PC-9 (cell line): ENCODE data around the gene LUZP1. TPM values are rescaled to one million over a fixed set of nuclear protein-coding genes. Genes with fewer than 3 reads are reported as not detected.

Source experiments
- BruUV-seq: library from RNA; stranded (reverse); fragments of 400-500 nt; replicated peaks from 2 replicates; lab custom pipeline; 2021; lab: Mats Ljungman, UMichigan
- CTCF ChIA-PET: fragments of 300-600 bp; sonication (Branson Sonifier 250); formaldehyde crosslinking; loops from one replicate; lab custom pipeline; 2022; ENCODE audit warnings: antibody characterized with exemption; lab: Charles Lee
- POLR2A ChIA-PET: fragments of 300-600 bp; sonication (Branson Sonifier 250); formaldehyde crosslinking; loops from one replicate; lab custom pipeline; 2022; ENCODE audit warnings: antibody characterized with exemption; ENCODE audit not compliant: unreplicated experiment; lab: Charles Lee
- DNase-seq, 2 experiments: peaks; one replicate each; pipeline versions ENCODE4 v3.0.0 to v3.0.0-alpha.2; 2015 to 2022; ENCODE audit warnings: mixed read lengths in 1 of 2
- H2AFZ ChIP-seq: fragments of 200-600 bp; sonication (generic); 2 replicates; pipeline ENCODE4 v1.8.1; 2017; ENCODE audit warnings: antibody characterized with exemption
- H3F3A ChIP-seq: fragments of 200-600 bp; sonication (generic); 2 replicates; pipeline ENCODE4 v1.8.1; 2017; ENCODE audit warnings: antibody characterized with exemption, mild to moderate bottlenecking, low read depth; ENCODE audit not compliant: insufficient read depth
- H3K27ac ChIP-seq: fragments of 200-600 bp; sonication (generic); 2 replicates; pipeline ENCODE4 v1.6.1; 2016; ENCODE audit warnings: mixed run types
- H3K27me3 ChIP-seq: fragments of 200-600 bp; sonication (generic); 2 replicates; pipeline ENCODE4 v1.6.1; 2016; ENCODE audit warnings: low read depth, mixed run types; ENCODE audit not compliant: insufficient read depth
- H3K36me3 ChIP-seq: fragments of 200-600 bp; sonication (generic); 2 replicates; pipeline ENCODE4 v1.6.1; 2016; ENCODE audit warnings: low read depth, mixed run types
- H3K4me1 ChIP-seq: fragments of 200-600 bp; sonication (generic); replicated peaks from 2 replicates; pipeline ENCODE4 v1.6.1; 2016; ENCODE audit warnings: mixed run types; ENCODE audit not compliant: insufficient read depth
- H3K4me2 ChIP-seq: fragments of 200-600 bp; sonication (generic); 2 replicates; pipeline ENCODE4 v1.6.1; 2017; ENCODE audit warnings: mixed run types
- H3K4me3 ChIP-seq: fragments of 200-600 bp; sonication (generic); 2 replicates; pipeline ENCODE4 v1.6.1; 2016; ENCODE audit warnings: mixed run types
- H3K79me2 ChIP-seq: fragments of 200-600 bp; sonication (generic); 2 replicates; pipeline ENCODE4 v1.6.1; 2017; ENCODE audit warnings: low read depth, mixed run types
- H3K9me2 ChIP-seq: fragments of 200-600 bp; sonication (generic); 2 replicates; pipeline ENCODE4 v1.8.1; 2017; ENCODE audit warnings: mild to moderate bottlenecking; ENCODE audit not compliant: insufficient read depth
- H3K9me3 ChIP-seq: fragments of 200-600 bp; sonication (generic); 2 replicates; pipeline ENCODE4 v1.8.1; 2016; ENCODE audit warnings: low read depth; ENCODE audit not compliant: insufficient read depth
- H4K20me1 ChIP-seq: fragments of 200-600 bp; sonication (generic); 2 replicates; pipeline ENCODE4 v1.8.1; 2017; ENCODE audit not compliant: insufficient read depth
- EZH2 ChIP-seq: fragments of 200-600 bp; sonication (generic); IDR thresholded peaks from 2 replicates; pipeline ENCODE4 v1.8.0; 2017; ENCODE audit warnings: antibody characterized with exemption, low read depth
- intact Hi-C: fragments of 100-400 bp; cut with micrococcal nuclease; formaldehyde crosslinking; loops from one replicate; pipeline ENCODE4 v1.10.0; 2022; ENCODE audit not compliant: unreplicated experiment
- total RNA-seq: library from RNA; stranded (reverse); gene quantifications from 2 replicates; pipeline ENCODE4 v1.2.3, GENCODE V29; 2021
- TF ChIP-seq, protein P1 (sequence below): fragments of 200-600 bp; sonication (generic); conservative IDR thresholded peaks from 2 replicates; pipeline ENCODE4 v1.6.1; 2017; ENCODE audit warnings: mixed run types, antibody characterized with exemption, mild to moderate bottlenecking, moderate library complexity

LUZP1 gene
- total RNA-seq, 1 experiment from 2014 or later: 35.0 TPM

DNA sequence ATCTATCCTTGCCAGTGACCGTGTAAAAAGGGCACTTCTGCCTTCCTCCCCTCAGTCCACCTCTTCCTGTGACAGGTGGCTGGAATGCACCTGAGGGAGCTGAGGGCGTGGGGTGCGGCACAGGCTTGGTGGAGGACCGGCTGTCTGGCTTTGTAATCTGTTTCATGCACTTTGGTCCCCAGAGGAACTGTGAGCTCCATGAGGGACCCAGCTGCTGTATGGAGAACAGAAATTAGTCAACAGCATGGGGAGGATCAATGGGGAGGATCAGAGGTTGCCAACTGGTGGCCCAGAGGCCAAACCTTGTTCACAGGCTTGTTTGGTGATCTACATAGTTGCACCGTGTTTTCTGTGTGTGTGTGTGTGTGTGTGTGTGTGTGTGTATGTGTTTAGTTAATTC is 19.0 kb upstream of the LUZP1 start:
- H3F3A ChIP-seq: peaks cover 32% of the 10 kb centered on the region
- H4K20me1 ChIP-seq: no peaks in the 10 kb centered on the region
- peak overlapping the region; percentile 59 for H3K4me2 ChIP-seq
- peaks cover 28% of the 10 kb centered on the region for H3K4me1 ChIP-seq
- no peaks in the 10 kb centered on the region for H3K9me2 ChIP-seq
- no peak overlapping the region for H3K4me3 ChIP-seq
- H3K36me3 ChIP-seq: no peaks in the 10 kb centered on the region
- BruUV-seq: no TSS peak
- H3K27me3 ChIP-seq: no peaks in the 10 kb centered on the region
- ChIA-PET POLR2A (interaction anchor here (0.5 kb wide), 2 partner anchors 10 to 41 kb away, joined by 5 to 13 read pairs; no protein-coding TSS in a partner anchor), CTCF (interaction anchor here (0.5 to 1.0 kb wide), 3 partner anchors 9 to 299 kb away, joined by 3 to 8 read pairs (median 3); no protein-coding TSS in a partner anchor)
- no peak overlapping the region for H2AFZ ChIP-seq
- intact Hi-C loops: loop anchor here (2.0 kb wide), 1 partner anchor 29 kb away; the partner anchor contains the start of gene HTR1D
- H3K9me3 ChIP-seq: no peaks in the 10 kb centered on the region
- H3K79me2 ChIP-seq: no peaks in the 10 kb centered on the region
- peak overlapping the region; percentile 99 for H3K27ac ChIP-seq
- DNase-seq: peak; percentile 31 to 52
- TF ChIP-seq, protein P1, sequence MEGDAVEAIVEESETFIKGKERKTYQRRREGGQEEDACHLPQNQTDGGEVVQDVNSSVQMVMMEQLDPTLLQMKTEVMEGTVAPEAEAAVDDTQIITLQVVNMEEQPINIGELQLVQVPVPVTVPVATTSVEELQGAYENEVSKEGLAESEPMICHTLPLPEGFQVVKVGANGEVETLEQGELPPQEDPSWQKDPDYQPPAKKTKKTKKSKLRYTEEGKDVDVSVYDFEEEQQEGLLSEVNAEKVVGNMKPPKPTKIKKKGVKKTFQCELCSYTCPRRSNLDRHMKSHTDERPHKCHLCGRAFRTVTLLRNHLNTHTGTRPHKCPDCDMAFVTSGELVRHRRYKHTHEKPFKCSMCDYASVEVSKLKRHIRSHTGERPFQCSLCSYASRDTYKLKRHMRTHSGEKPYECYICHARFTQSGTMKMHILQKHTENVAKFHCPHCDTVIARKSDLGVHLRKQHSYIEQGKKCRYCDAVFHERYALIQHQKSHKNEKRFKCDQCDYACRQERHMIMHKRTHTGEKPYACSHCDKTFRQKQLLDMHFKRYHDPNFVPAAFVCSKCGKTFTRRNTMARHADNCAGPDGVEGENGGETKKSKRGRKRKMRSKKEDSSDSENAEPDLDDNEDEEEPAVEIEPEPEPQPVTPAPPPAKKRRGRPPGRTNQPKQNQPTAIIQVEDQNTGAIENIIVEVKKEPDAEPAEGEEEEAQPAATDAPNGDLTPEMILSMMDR: no peak
- TF ChIP-seq EZH2: no peak

DNA sequence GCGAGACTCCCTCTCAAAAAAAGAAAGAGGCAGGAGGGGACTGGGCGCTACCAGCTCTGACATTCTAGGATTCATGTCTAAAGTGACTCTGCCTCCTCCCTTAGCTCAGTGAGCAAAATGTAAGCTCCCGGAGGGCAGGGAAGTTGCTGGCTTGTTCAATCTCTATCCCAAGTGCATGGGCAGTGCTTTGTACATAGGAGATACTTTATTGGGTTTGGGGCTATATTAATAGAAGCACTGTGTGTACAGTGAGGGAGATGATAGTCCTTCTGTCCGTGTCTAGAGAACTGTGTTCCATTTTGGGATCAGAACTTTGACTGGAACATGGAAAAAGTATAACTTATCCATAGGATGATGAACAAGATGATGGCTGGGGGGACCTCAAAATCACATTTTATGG is 16.7 kb upstream of the LUZP1 start:
- BruUV-seq: no TSS peak
- DNase-seq: no peak
- H3K9me3 ChIP-seq: no peaks in the 10 kb centered on the region
- no peaks in the 10 kb centered on the region for H3K36me3 ChIP-seq
- no peaks in the 10 kb centered on the region for H3K9me2 ChIP-seq
- no peak overlapping the region for H3K27ac ChIP-seq
- no peak overlapping the region for H3K4me3 ChIP-seq
- no peak overlapping the region for H3K4me2 ChIP-seq
- H4K20me1 ChIP-seq: no peaks in the 10 kb centered on the region
- peaks cover 32% of the 10 kb centered on the region for H3F3A ChIP-seq
- H2AFZ ChIP-seq: no peak overlapping the region
- peaks cover 28% of the 10 kb centered on the region for H3K4me1 ChIP-seq
- no peaks in the 10 kb centered on the region for H3K79me2 ChIP-seq
- POLR2A ChIA-PET: interaction anchor here (0.8 kb wide), 1 partner anchor 31 kb away, joined by 7 read pairs; no protein-coding TSS in a partner anchor
- CTCF ChIA-PET: interaction anchor here (0.6 to 3.7 kb wide), 8 partner anchors 25 to 211 kb away, joined by 3 to 35 read pairs (median 5); no protein-coding TSS in a partner anchor
- TF ChIP-seq, protein P1: no peak
- no peak for TF ChIP-seq EZH2
- no peaks in the 10 kb centered on the region for H3K27me3 ChIP-seq
- intact Hi-C loops: no loop called here

DNA sequence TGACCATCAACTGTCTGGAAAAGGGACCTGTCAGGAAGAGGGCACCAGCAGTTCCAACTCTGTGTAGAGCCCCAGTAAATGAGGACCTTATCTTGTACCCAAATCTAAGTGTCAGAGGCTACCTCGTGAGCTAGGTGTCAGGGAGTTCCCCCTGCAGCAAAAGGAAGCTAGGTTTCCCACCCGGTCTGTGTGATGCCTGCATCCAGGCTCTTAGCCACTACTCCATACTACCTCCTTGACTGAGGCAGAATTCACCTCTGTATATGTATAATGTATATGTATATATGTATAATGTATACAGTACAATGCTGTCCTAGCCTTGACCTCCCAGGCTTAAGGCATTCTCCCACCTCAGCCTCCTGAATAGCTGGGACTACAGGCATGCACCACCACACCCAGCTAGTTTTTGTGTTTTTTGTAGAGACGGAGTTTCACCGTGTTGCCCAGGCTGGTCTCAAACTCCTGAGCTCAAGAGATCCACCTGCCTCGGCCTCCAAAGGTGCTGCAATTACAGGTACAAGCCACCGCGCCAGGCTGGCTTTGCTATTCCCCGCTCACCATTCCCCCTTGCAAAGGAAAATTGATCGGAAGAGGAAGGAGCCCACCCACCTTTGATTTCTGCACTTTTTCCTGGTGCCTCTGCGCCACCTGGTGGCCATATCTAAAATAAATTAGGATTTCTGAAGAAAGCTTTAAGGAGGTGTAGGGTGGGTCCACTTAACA is 15.7 kb upstream of the LUZP1 start:
- ChIA-PET CTCF (interaction anchor here (0.5 to 3.7 kb wide), 11 partner anchors 24 to 481 kb away, joined by 3 to 35 read pairs (median 4); no protein-coding TSS in a partner anchor), POLR2A (interaction anchor here (0.6 to 0.8 kb wide), 4 partner anchors 12 to 89 kb away, joined by 3 to 7 read pairs (median 4); no protein-coding TSS in a partner anchor)
- Histone ChIP-seq H3K9me3 (no peaks in the 10 kb centered on the region), H3F3A (peaks cover 25% of the 10 kb centered on the region), H3K36me3 (no peaks in the 10 kb centered on the region), H3K27me3 (no peaks in the 10 kb centered on the region), H3K4me3 (no peak overlapping the region), H3K9me2 (no peaks in the 10 kb centered on the region), H3K4me1 (peaks cover 20% of the 10 kb centered on the region), H3K79me2 (no peaks in the 10 kb centered on the region), H3K27ac (no peak overlapping the region), H3K4me2 (peak overlapping the region; percentile 70), H2AFZ (no peak overlapping the region), H4K20me1 (no peaks in the 10 kb centered on the region)
- TF ChIP-seq, protein P1: peak; percentile 91
- TF ChIP-seq EZH2: no peak
- DNase-seq: no peak
- BruUV-seq: no TSS peak
- intact Hi-C loops: loop anchor here (1.0 kb wide), 2 partner anchors 86 to 208 kb away; no protein-coding TSS in a partner anchor
